Large intestine (tissue), 3 donors: ENCODE measurements around the gene DNAH17. TPM values are rescaled to one million over a fixed set of nuclear protein-coding genes. Genes with fewer than 3 reads are reported as not detected.

Experiments
- DNase-seq, 2 donors: peaks; one replicate each; pipeline versions ENCODE4 v3.0.0 to v3.0.0-alpha.2; 2013
- H3K27ac ChIP-seq: one replicate; pipeline ENCODE4 v1.5.1; 2013; ENCODE audit warnings: low read length
- H3K27me3 ChIP-seq: 2 replicates; pipeline ENCODE4 v1.6.1; 2013; ENCODE audit warnings: low read length; ENCODE audit not compliant: control insufficient read depth, insufficient read depth
- H3K36me3 ChIP-seq: 2 replicates; pipeline ENCODE4 v1.6.1; 2013; ENCODE audit warnings: low read length; ENCODE audit not compliant: control insufficient read depth, insufficient read depth
- H3K4me1 ChIP-seq: one replicate; pipeline ENCODE4 v1.6.1; 2013; ENCODE audit warnings: low read length; ENCODE audit not compliant: control insufficient read depth, insufficient read depth
- H3K4me3 ChIP-seq: one replicate; pipeline ENCODE4 v1.5.1; 2013; ENCODE audit warnings: low read length
- H3K9me3 ChIP-seq: one replicate; pipeline ENCODE4 v1.6.1; 2013; ENCODE audit warnings: mild to moderate bottlenecking, low read depth, low read length, moderate library complexity; ENCODE audit not compliant: control insufficient read depth
- WGBS: methylation state at CpG from one replicate; pipeline ENCODE4 v1.1.5; 2013; ENCODE audit warnings: low lambda C conversion rate; ENCODE audit not compliant: insufficient coverage; 5-methylcytosine and 5-hydroxymethylcytosine counted together
- polyA plus RNA-seq: library from polyadenylated mRNA; unstranded; fragments of 120-200 nt; gene quantifications from one replicate; pipeline ENCODE4 v1.2.1, GENCODE V29; 2013

The DNAH17 gene
- polyA plus RNA-seq, 1 donor: 4.4 TPM

- Histone ChIP-seq H3K27me3 (no peaks in the 10 kb centered on the region), H3K4me1 (peaks cover 5% of the 10 kb centered on the region), H3K9me3 (peaks cover 12% of the 10 kb centered on the region), H3K36me3 (no peaks in the 10 kb centered on the region), H3K4me3 (no peak overlapping the region), H3K27ac (no peak overlapping the region)
- WGBS: no CpG with 5 or more reads among the region's 17 CpGs
- no peak for DNase-seq
Observed at GRCh38 chr17:78523934-78524655, 53.1 kb downstream of the DNAH17 start.

- Histone ChIP-seq H3K9me3 (peaks cover 12% of the 10 kb centered on the region), H3K4me3 (no peak overlapping the region), H3K27me3 (no peaks in the 10 kb centered on the region), H3K27ac (no peak overlapping the region), H3K36me3 (no peaks in the 10 kb centered on the region), H3K4me1 (peaks cover 5% of the 10 kb centered on the region)
- DNase-seq: no peak
- 100% methylated on average over 2 of the region's 16 CpGs for WGBS
Observed at GRCh38 chr17:78522031-78522809, 55.0 kb downstream of the DNAH17 start.

- H3K36me3 ChIP-seq: no peaks in the 10 kb centered on the region
- DNase-seq: no peak
- no CpG with 5 or more reads among the region's 2 CpGs for WGBS
- no peaks in the 10 kb centered on the region for H3K27me3 ChIP-seq
- H3K9me3 ChIP-seq: no peaks in the 10 kb centered on the region
- no peaks in the 10 kb centered on the region for H3K4me1 ChIP-seq
- H3K4me3 ChIP-seq: no peak overlapping the region
- H3K27ac ChIP-seq: no peak overlapping the region
Observed at GRCh38 chr17:78517421-78517820, 59.8 kb downstream of the DNAH17 start.

- Histone ChIP-seq H3K9me3 (no peaks in the 10 kb centered on the region), H3K4me1 (no peaks in the 10 kb centered on the region), H3K27ac (no peak overlapping the region), H3K36me3 (no peaks in the 10 kb centered on the region), H3K4me3 (no peak overlapping the region), H3K27me3 (no peaks in the 10 kb centered on the region)
- no peak for DNase-seq
- no CpG with 5 or more reads among the region's 4 CpGs for WGBS
Observed at GRCh38 chr17:78515480-78515879, 61.7 kb downstream of the DNAH17 start.

- no peak overlapping the region for H3K27ac ChIP-seq
- no peaks in the 10 kb centered on the region for H3K4me1 ChIP-seq
- DNase-seq: no peak
- H3K36me3 ChIP-seq: no peaks in the 10 kb centered on the region
- no peaks in the 10 kb centered on the region for H3K9me3 ChIP-seq
- 83% methylated on average over 1 of the region's 18 CpGs for WGBS
- no peak overlapping the region for H3K4me3 ChIP-seq
- H3K27me3 ChIP-seq: no peaks in the 10 kb centered on the region
Observed at GRCh38 chr17:78514521-78514920, 62.7 kb downstream of the DNAH17 start.

GRCh38 chr17:78512976-78513375 lies 64.2 kb downstream of the DNAH17 start:
- H3K4me1 ChIP-seq: no peaks in the 10 kb centered on the region
- WGBS: no CpG with 5 or more reads among the region's 4 CpGs
- no peak for DNase-seq
- H3K4me3 ChIP-seq: no peak overlapping the region
- no peaks in the 10 kb centered on the region for H3K36me3 ChIP-seq
- no peaks in the 10 kb centered on the region for H3K27me3 ChIP-seq
- no peak overlapping the region for H3K27ac ChIP-seq
- no peaks in the 10 kb centered on the region for H3K9me3 ChIP-seq

- Histone ChIP-seq H3K27ac (no peak overlapping the region), H3K36me3 (no peaks in the 10 kb centered on the region), H3K27me3 (no peaks in the 10 kb centered on the region), H3K9me3 (no peaks in the 10 kb centered on the region), H3K4me3 (no peak overlapping the region), H3K4me1 (no peaks in the 10 kb centered on the region)
- no peak for DNase-seq
- WGBS: 94% methylated on average over 6 of the region's 28 CpGs
Observed at GRCh38 chr17:78510141-78511075, 66.8 kb downstream of the DNAH17 start.

GRCh38 chr17:78507526-78507925 lies 69.7 kb downstream of the DNAH17 start:
- no peak for DNase-seq
- Histone ChIP-seq H3K4me3 (no peak overlapping the region), H3K4me1 (no peaks in the 10 kb centered on the region), H3K36me3 (no peaks in the 10 kb centered on the region), H3K9me3 (no peaks in the 10 kb centered on the region), H3K27ac (no peak overlapping the region), H3K27me3 (no peaks in the 10 kb centered on the region)
- no CpG with 5 or more reads among the region's 11 CpGs for WGBS

GRCh38 chr17:78506454-78507309 lies 70.5 kb downstream of the DNAH17 start:
- Histone ChIP-seq H3K27me3 (no peaks in the 10 kb centered on the region), H3K4me3 (no peak overlapping the region), H3K36me3 (no peaks in the 10 kb centered on the region), H3K9me3 (no peaks in the 10 kb centered on the region), H3K27ac (no peak overlapping the region), H3K4me1 (no peaks in the 10 kb centered on the region)
- no CpG with 5 or more reads among the region's 20 CpGs for WGBS
- no peak for DNase-seq
